ENCODE results near the gene RNU4-1. TPM values are rescaled to one million over a fixed set of nuclear protein-coding genes. Genes with fewer than 3 reads are reported as not detected.

Gene RNU4-1
- total RNA-seq, 1 donor from 2014 or later, result 1,438 TPM

Other genes with a start within 250 kb of the RNU4-1 start
- gene RAB35, start 176.5 kb downstream of the RNU4-1 start, total RNA-seq, result 24.0 TPM
- 33.3 TPM for gene GCN1, start 98.5 kb downstream of the RNU4-1 start, total RNA-seq
- gene RPLP0, start 92.1 kb downstream of the RNU4-1 start, total RNA-seq, result 674 TPM
- gene PXN, start 27.5 kb downstream of the RNU4-1 start, total RNA-seq, result 65.9 TPM
- gene RNU4-2, start 1.3 kb downstream of the RNU4-1 start, total RNA-seq, result 13,220 TPM
- 10.2 TPM for gene SIRT4, start 9.1 kb upstream of the RNU4-1 start, total RNA-seq
- gene PLA2G1B, start 34.5 kb upstream of the RNU4-1 start, total RNA-seq, result not detected
- gene MSI1, start 75.9 kb upstream of the RNU4-1 start, total RNA-seq, result 6.8 TPM
- 116 TPM for gene COX6A1, start 144.9 kb upstream of the RNU4-1 start, total RNA-seq
- gene TRIAP1, start 153.1 kb upstream of the RNU4-1 start, total RNA-seq, result 15.8 TPM
- gene GATC, start 153.2 kb upstream of the RNU4-1 start, total RNA-seq, result 13.1 TPM
- gene SRSF9, start 176.5 kb upstream of the RNU4-1 start, total RNA-seq, result 38.9 TPM
- gene DYNLL1, start 202.9 kb upstream of the RNU4-1 start, total RNA-seq, result 144 TPM
- gene COQ5, start 235.9 kb upstream of the RNU4-1 start, total RNA-seq, result 38.0 TPM
- 251 TPM for gene RNF10, start 241.1 kb upstream of the RNU4-1 start, total RNA-seq